ENCODE data around the gene KISS1.

DNA sequence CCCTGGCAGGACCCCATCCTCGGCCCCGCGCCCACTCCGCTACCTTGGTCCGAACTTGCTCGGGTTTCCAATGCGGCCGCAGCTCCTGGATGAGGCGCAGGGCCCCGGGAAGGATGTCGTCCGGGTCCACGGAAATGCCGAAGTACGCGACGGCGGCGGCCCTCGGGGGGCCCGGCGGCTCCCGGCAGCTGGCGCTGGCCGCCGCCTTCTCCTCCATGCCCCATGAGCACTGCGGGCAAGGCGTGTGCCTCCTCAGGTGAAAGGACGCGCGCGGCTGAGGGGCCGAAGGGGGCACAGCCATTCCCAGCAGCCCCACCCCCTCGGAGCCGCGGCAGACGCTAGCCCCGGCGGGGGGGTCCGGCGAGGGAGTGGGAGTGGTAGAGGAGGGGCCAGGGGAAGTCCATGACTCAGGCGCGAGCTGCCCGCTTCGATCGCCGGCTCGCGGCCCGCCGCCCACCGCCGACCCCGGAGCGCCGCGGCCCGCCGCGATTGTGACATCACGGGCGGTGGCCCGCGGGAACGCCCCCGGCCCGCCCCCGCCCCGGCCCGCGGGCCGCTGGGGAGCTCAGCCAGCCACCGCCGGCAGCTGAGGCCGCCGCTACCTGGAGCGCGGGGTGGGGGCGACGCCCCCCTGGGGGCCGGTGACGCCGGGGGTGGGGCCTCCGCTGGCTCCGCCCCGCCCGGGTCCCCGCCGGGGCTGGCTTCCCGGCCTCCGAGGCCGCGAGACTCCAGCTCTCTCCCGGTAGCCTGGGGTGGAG is 44.6 kb downstream of the KISS1 start, which contains the start of gene ETNK2:
- TF ChIP-seq, protein P1, sequence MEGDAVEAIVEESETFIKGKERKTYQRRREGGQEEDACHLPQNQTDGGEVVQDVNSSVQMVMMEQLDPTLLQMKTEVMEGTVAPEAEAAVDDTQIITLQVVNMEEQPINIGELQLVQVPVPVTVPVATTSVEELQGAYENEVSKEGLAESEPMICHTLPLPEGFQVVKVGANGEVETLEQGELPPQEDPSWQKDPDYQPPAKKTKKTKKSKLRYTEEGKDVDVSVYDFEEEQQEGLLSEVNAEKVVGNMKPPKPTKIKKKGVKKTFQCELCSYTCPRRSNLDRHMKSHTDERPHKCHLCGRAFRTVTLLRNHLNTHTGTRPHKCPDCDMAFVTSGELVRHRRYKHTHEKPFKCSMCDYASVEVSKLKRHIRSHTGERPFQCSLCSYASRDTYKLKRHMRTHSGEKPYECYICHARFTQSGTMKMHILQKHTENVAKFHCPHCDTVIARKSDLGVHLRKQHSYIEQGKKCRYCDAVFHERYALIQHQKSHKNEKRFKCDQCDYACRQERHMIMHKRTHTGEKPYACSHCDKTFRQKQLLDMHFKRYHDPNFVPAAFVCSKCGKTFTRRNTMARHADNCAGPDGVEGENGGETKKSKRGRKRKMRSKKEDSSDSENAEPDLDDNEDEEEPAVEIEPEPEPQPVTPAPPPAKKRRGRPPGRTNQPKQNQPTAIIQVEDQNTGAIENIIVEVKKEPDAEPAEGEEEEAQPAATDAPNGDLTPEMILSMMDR (IDR thresholded peaks at IDR 0.05; ENCODE audit: low read length): no peak
- no peak for TF ChIP-seq EZH2 (optimal IDR thresholded peaks at IDR 0.05; ENCODE audit: low read depth, low read length)
- no peak for TF ChIP-seq EZH2phosphoT487 (IDR thresholded peaks at IDR 0.05; ENCODE audit: low read length)

All from MM.1S (cell line).